Forelimb muscle (tissue), 1 donor: ENCODE results near the gene CCR5. TPM values are rescaled to one million over a fixed set of nuclear protein-coding genes. Genes with fewer than 3 reads are reported as not detected.
"Not testable (repeated sequence)": the region's sequence is repeated elsewhere in the genome, so short reads cannot be mapped to it uniquely, and the experiment has no call there.

Experiments used
- DNase-seq: peaks from one replicate; pipeline ENCODE4 v3.0.0-alpha.2; 2013; ENCODE audit warnings: low read depth
- polyA plus RNA-seq: library from polyadenylated mRNA; unstranded; fragments of 120-200 nt; gene quantifications from one replicate; pipeline ENCODE4 v1.2.1, GENCODE V29; 2013; ENCODE audit not compliant: insufficient read length

CCR5 gene
- polyA plus RNA-seq, 1 donor: 0.40 TPM

GRCh38 chr3:46383211-46383950 lies 12.6 kb downstream of the CCR5 start:
- no peak for DNase-seq

GRCh38 chr3:46383951-46384330 lies 13.2 kb downstream of the CCR5 start:
- no peak for DNase-seq

- DNase-seq: no peak
Measured at GRCh38 chr3:46386205-46386604, 15.5 kb downstream of the CCR5 start.

- DNase-seq: not testable (repeated sequence)
Measured at GRCh38 chr3:46388847-46389246, 18.1 kb downstream of the CCR5 start.

- DNase-seq: no peak
Measured at GRCh38 chr3:46389306-46389705, 18.6 kb downstream of the CCR5 start.

- not testable (repeated sequence) for DNase-seq
Measured at GRCh38 chr3:46391526-46391925, 20.8 kb downstream of the CCR5 start.

- DNase-seq: no peak
Measured at GRCh38 chr3:46393011-46393410, 22.3 kb downstream of the CCR5 start.

- no peak for DNase-seq
Measured at GRCh38 chr3:46393554-46394434, 23.0 kb downstream of the CCR5 start.

GRCh38 chr3:46395210-46395661 lies 24.5 kb downstream of the CCR5 start:
- no peak for DNase-seq

- no peak for DNase-seq
Measured at GRCh38 chr3:46395766-46396530, 25.2 kb downstream of the CCR5 start.

- no peak for DNase-seq
Measured at GRCh38 chr3:46397111-46397510, 26.4 kb downstream of the CCR5 start.

- DNase-seq: no peak
Measured at GRCh38 chr3:46398186-46398955, 27.6 kb downstream of the CCR5 start.

GRCh38 chr3:46399098-46399497 lies 28.4 kb downstream of the CCR5 start:
- no peak for DNase-seq

GRCh38 chr3:46399557-46399956 lies 28.8 kb downstream of the CCR5 start:
- DNase-seq: no peak

- no peak for DNase-seq
Measured at GRCh38 chr3:46400000-46400734, 29.4 kb downstream of the CCR5 start.

GRCh38 chr3:46400846-46401245 lies 30.1 kb downstream of the CCR5 start:
- no peak for DNase-seq

- no peak for DNase-seq
Measured at GRCh38 chr3:46401579-46401978, 30.8 kb downstream of the CCR5 start.

- not testable (repeated sequence) for DNase-seq
Measured at GRCh38 chr3:46402902-46403301, 32.2 kb downstream of the CCR5 start.

- DNase-seq: no peak
Measured at GRCh38 chr3:46405301-46406019, 34.7 kb downstream of the CCR5 start.

- DNase-seq: no peak
Measured at GRCh38 chr3:46406443-46406787, 35.7 kb downstream of the CCR5 start.
